H4 (cell line): Measurements from ENCODE around the gene GULP1. TPM values are rescaled to one million over a fixed set of nuclear protein-coding genes. Genes with fewer than 3 reads are reported as not detected.
"Not testable (repeated sequence)": the region's sequence is repeated elsewhere in the genome, so short reads cannot be mapped to it uniquely, and the experiment has no call there.

Experiments used
- DNase-seq: peaks from one replicate; pipeline ENCODE4 v3.0.0-alpha.2; 2015; ENCODE audit warnings: low spot score
- total RNA-seq: library from RNA; depleted of rRNA; stranded (reverse); fragments of >200 nt; shearing (Covaris generic); gene quantifications from 2 replicates; pipeline ENCODE4 v1.2.3, GENCODE V29; 2014

Gene GULP1
- total RNA-seq, 1 experiment from 2014 or later, result 31.2 TPM

- peak; percentile 96 for DNase-seq
Observed at GRCh38 chr2:188292348-188293239, 920 bp downstream of the GULP1 start.

- DNase-seq, result peak; percentile 79
Observed at GRCh38 chr2:188293601-188294351, 2.1 kb downstream of the GULP1 start.

- no peak for DNase-seq
Observed at GRCh38 chr2:188294352-188294926, 2.8 kb downstream of the GULP1 start.

GRCh38 chr2:188295067-188295685 lies 3.5 kb downstream of the GULP1 start:
- no peak for DNase-seq

- no peak for DNase-seq
Observed at GRCh38 chr2:188297978-188298377, 6.3 kb downstream of the GULP1 start.

GRCh38 chr2:188298937-188299371 lies 7.3 kb downstream of the GULP1 start:
- not testable (repeated sequence) for DNase-seq

GRCh38 chr2:188303363-188304031 lies 11.8 kb downstream of the GULP1 start:
- DNase-seq, result peak; percentile 70

GRCh38 chr2:188305271-188305670 lies 13.6 kb downstream of the GULP1 start:
- no peak for DNase-seq

GRCh38 chr2:188306271-188306670 lies 14.6 kb downstream of the GULP1 start:
- DNase-seq, result no peak

- DNase-seq, result no peak
Observed at GRCh38 chr2:188307850-188308283, 16.2 kb downstream of the GULP1 start.

- DNase-seq, result no peak
Observed at GRCh38 chr2:188308483-188308882, 16.8 kb downstream of the GULP1 start.

GRCh38 chr2:188309364-188309763 lies 17.7 kb downstream of the GULP1 start:
- no peak for DNase-seq

GRCh38 chr2:188314314-188315054 lies 22.8 kb downstream of the GULP1 start:
- DNase-seq, result no peak

GRCh38 chr2:188315750-188316149 lies 24.1 kb downstream of the GULP1 start:
- no peak for DNase-seq

- no peak for DNase-seq
Observed at GRCh38 chr2:188316342-188316741, 24.7 kb downstream of the GULP1 start.

GRCh38 chr2:188316791-188317423 lies 25.2 kb downstream of the GULP1 start:
- DNase-seq, result no peak

GRCh38 chr2:188318161-188318749 lies 26.6 kb downstream of the GULP1 start:
- no peak for DNase-seq

- DNase-seq, result no peak
Observed at GRCh38 chr2:188319838-188320237, 28.2 kb downstream of the GULP1 start.

GRCh38 chr2:188320861-188321260 lies 29.2 kb downstream of the GULP1 start:
- DNase-seq, result no peak
